SU-DHL-6 (cell line): Measurements from ENCODE around the gene ATP1A4.

Experiments
- CTCF ChIP-seq: fragments of 200-600 bp; sonication (generic); IDR thresholded peaks from one replicate; pipeline ENCODE4 v1.5.1; 2017; ENCODE audit warnings: antibody characterized with exemption, mild to moderate bottlenecking, low read length, moderate library complexity; ENCODE audit not compliant: insufficient read depth, poor library complexity, severe bottlenecking
- EZH2phosphoT487 ChIP-seq: fragments of 200-600 bp; sonication (generic), shearing (Covaris generic); conservative IDR thresholded peaks from 2 replicates; pipeline ENCODE4 v1.6.1; 2018; ENCODE audit warnings: mild to moderate bottlenecking, antibody characterized with exemption, low read length, moderate library complexity, mixed read lengths

- TF ChIP-seq CTCF (no peak), EZH2phosphoT487 (no peak)
Observed at GRCh38 chr1:160221089-160221488, 69.7 kb downstream of the ATP1A4 start.
